H1 (cell line): ENCODE measurements around the gene CACNA1D. TPM values are rescaled to one million over a fixed set of nuclear protein-coding genes. Genes with fewer than 3 reads are reported as not detected.

Source experiments
- CTCF ChIA-PET: fragments of 300-600 bp; sonication (Branson Sonifier 250); formaldehyde crosslinking; loops from one replicate; lab custom pipeline; 2021; ENCODE audit not compliant: partially characterized antibody; lab: Charles Lee
- POLR2A ChIA-PET: fragments of 300-600 bp; sonication (Branson Sonifier 250); formaldehyde crosslinking; loops from one replicate; lab custom pipeline; 2021; ENCODE audit warnings: inconsistent platforms; ENCODE audit not compliant: partially characterized antibody; lab: Charles Lee
- DNase-seq, 2 experiments: peaks; one replicate each; pipeline versions ENCODE4 v3.0.0 to v3.0.0-alpha.2; 2010 to 2022; ENCODE audit warnings: low spot score in 2 of 2, low read depth in 1 of 2, mixed read lengths in 1 of 2
- FAIRE-seq: peaks from 2 replicates; lab custom pipeline; 2011; peaks lifted over from hg19 to GRCh38; lab: Jason Lieb, UNC
- H2AFZ ChIP-seq: 2 replicates; pipeline ENCODE4 v1.8.1; 2012; ENCODE audit warnings: low read length, inconsistent platforms
- H2AK5ac ChIP-seq: 2 replicates; pipeline ENCODE4 v1.6.1; 2013; ENCODE audit warnings: low read depth, low read length
- H2BK120ac ChIP-seq: replicated peaks from 2 replicates; pipeline ENCODE3; 2013; ENCODE audit warnings: low read depth, low read length, inconsistent platforms
- H2BK12ac ChIP-seq: 2 replicates; pipeline ENCODE4 v1.6.1; 2013; ENCODE audit warnings: low read depth, low read length
- H2BK15ac ChIP-seq: 2 replicates; pipeline ENCODE4 v1.6.1; 2013; ENCODE audit warnings: low read length
- H2BK20ac ChIP-seq: 2 replicates; pipeline ENCODE4 v1.6.1; 2013; ENCODE audit warnings: low read length
- H2BK5ac ChIP-seq: 2 replicates; pipeline ENCODE4 v1.6.1; 2013; ENCODE audit warnings: low read depth, low read length
- H3K14ac ChIP-seq: 2 replicates; pipeline ENCODE4 v1.6.1; 2013; ENCODE audit warnings: inconsistent platforms; ENCODE audit not compliant: insufficient read length
- H3K18ac ChIP-seq: 2 replicates; pipeline ENCODE4 v1.6.1; 2013; ENCODE audit warnings: low read length; ENCODE audit errors: extremely low read depth
- H3K23ac ChIP-seq: 2 replicates; pipeline ENCODE4 v1.6.1; 2013; ENCODE audit warnings: inconsistent platforms; ENCODE audit not compliant: insufficient read length
- H3K23me2 ChIP-seq: 2 replicates; pipeline ENCODE4 v1.6.1; 2013; ENCODE audit warnings: low read depth, low read length
- H3K27ac ChIP-seq: 2 replicates; pipeline ENCODE4 v1.6.1; 2011; ENCODE audit warnings: low read depth, low read length, inconsistent platforms
- H3K27me3 ChIP-seq, 4 experiments: replicated peaks in 1 of 4; 1 replicate in 1 of 4; 2 replicates in 3 of 4; pipeline versions ENCODE4 v1.6.1 to v1.8.1; 2011 to 2013; ENCODE audit warnings: low read length in 3 of 4, mild to moderate bottlenecking in 3 of 4, inconsistent platforms in 2 of 4, mixed read lengths in 2 of 4, moderate library complexity in 1 of 4; ENCODE audit not compliant: control insufficient read depth in 3 of 4, insufficient read depth in 3 of 4; ENCODE audit errors: extremely low read depth in 1 of 4
- H3K36me3 ChIP-seq, 4 experiments: 2 replicates each; pipeline versions ENCODE4 v1.6.1 to v1.8.1; 2011 to 2013; ENCODE audit warnings: mild to moderate bottlenecking in 4 of 4, low read length in 3 of 4, moderate library complexity in 2 of 4, control low read depth in 1 of 4, inconsistent platforms in 1 of 4; ENCODE audit not compliant: insufficient read depth in 4 of 4, control insufficient read depth in 2 of 4
- H3K4ac ChIP-seq: replicated peaks from 2 replicates; pipeline ENCODE3; 2013; ENCODE audit warnings: low read length, low read depth, mixed read lengths, inconsistent platforms; ENCODE audit not compliant: insufficient read length
- H3K4me1 ChIP-seq, 4 experiments: replicated peaks in 1 of 4; 1 replicate in 1 of 4; 2 replicates in 3 of 4; pipeline versions ENCODE4 v1.6.1 to v1.8.1; 2011 to 2013; ENCODE audit warnings: low read length in 3 of 4, inconsistent platforms in 2 of 4, mixed read lengths in 1 of 4; ENCODE audit not compliant: insufficient read depth in 4 of 4, control insufficient read depth in 3 of 4
- H3K4me2 ChIP-seq, 2 experiments: 2 replicates each; pipeline versions ENCODE4 v1.6.1 to v1.8.1; 2011 to 2013; ENCODE audit warnings: low read depth in 2 of 2, low read length in 2 of 2, control low read depth in 1 of 2, inconsistent platforms in 1 of 2, mild to moderate bottlenecking in 1 of 2; ENCODE audit not compliant: insufficient read depth in 1 of 2
- H3K4me3 ChIP-seq, 4 experiments: fragments of 200-600, 300-600 bp in 1 of 4; sonication (generic), shearing (Covaris generic), sonication (Bioruptor Twin) in 1 of 4; 2 replicates each; pipeline versions ENCODE4 v1.5.1 to v1.8.1; 2011 to 2016; ENCODE audit warnings: low read length in 4 of 4, low read depth in 3 of 4, control low read depth in 2 of 4, inconsistent platforms in 2 of 4, mild to moderate bottlenecking in 2 of 4, mixed read lengths in 1 of 4, moderate library complexity in 1 of 4; ENCODE audit not compliant: insufficient read depth in 2 of 4; ENCODE audit errors: extremely low read depth in 1 of 4
- H3K56ac ChIP-seq: replicated peaks from 2 replicates; pipeline ENCODE3; 2013; ENCODE audit warnings: low read depth, mild to moderate bottlenecking, mixed read lengths, low read length, inconsistent platforms; ENCODE audit not compliant: insufficient read length
- H3K79me1 ChIP-seq: 2 replicates; pipeline ENCODE4 v1.6.1; 2013; ENCODE audit warnings: low read depth, low read length, control low read depth
- H3K79me2 ChIP-seq, 2 experiments: 2 replicates each; pipeline versions ENCODE4 v1.6.1 to v1.8.1; 2012 to 2013; ENCODE audit warnings: low read length in 2 of 2, mild to moderate bottlenecking in 2 of 2, inconsistent platforms in 1 of 2; ENCODE audit not compliant: insufficient read depth in 2 of 2, control insufficient read depth in 1 of 2
- H3K9ac ChIP-seq, 4 experiments: replicated peaks in 1 of 4; 1 replicate in 1 of 4; 2 replicates in 3 of 4; pipeline versions ENCODE4 v1.6.1 to v1.8.1; 2011 to 2013; ENCODE audit warnings: low read depth in 3 of 4, low read length in 3 of 4, control low read depth in 2 of 4, mild to moderate bottlenecking in 2 of 4, moderate library complexity in 2 of 4, inconsistent platforms in 1 of 4; ENCODE audit errors: extremely low read depth in 1 of 4
- H3K9me3 ChIP-seq, 2 experiments: 2 replicates each; pipeline versions ENCODE4 v1.6.1 to v1.8.1; 2012 to 2013; ENCODE audit warnings: mild to moderate bottlenecking in 2 of 2, moderate library complexity in 2 of 2, control low read depth in 1 of 2, inconsistent platforms in 1 of 2, low read depth in 1 of 2, low read length in 1 of 2, mixed read lengths in 1 of 2; ENCODE audit not compliant: insufficient read depth in 2 of 2
- H4K20me1 ChIP-seq, 2 experiments: replicated peaks in 1 of 2; 2 replicates each; pipeline versions ENCODE3 to v1.8.1; 2011 to 2013; ENCODE audit warnings: inconsistent platforms in 2 of 2, low read length in 2 of 2, mild to moderate bottlenecking in 1 of 2; ENCODE audit not compliant: insufficient read depth in 2 of 2, control insufficient read depth in 1 of 2
- H4K5ac ChIP-seq: 2 replicates; pipeline ENCODE4 v1.6.1; 2013; ENCODE audit warnings: low read length, low read depth, mixed read lengths, inconsistent platforms; ENCODE audit not compliant: insufficient read length
- H4K8ac ChIP-seq: 2 replicates; pipeline ENCODE4 v1.8.0; 2013; ENCODE audit warnings: mild to moderate bottlenecking, moderate library complexity, low read length, inconsistent platforms; ENCODE audit not compliant: insufficient read depth; ENCODE audit errors: extremely low read depth
- H4K91ac ChIP-seq: replicated peaks from 2 replicates; pipeline ENCODE3; 2013; ENCODE audit warnings: low read length, mixed read lengths, inconsistent platforms; ENCODE audit not compliant: insufficient read length
- CEBPB ChIP-seq: IDR thresholded peaks from 2 replicates; pipeline ENCODE4 v1.6.1; 2012; ENCODE audit warnings: low read depth, low read length
- FOSL1 ChIP-seq: IDR thresholded peaks from 2 replicates; pipeline ENCODE4 v1.6.1; 2011; ENCODE audit warnings: mild to moderate bottlenecking, low read depth, low read length, moderate library complexity; ENCODE audit not compliant: insufficient read depth
- GTF2F1 ChIP-seq: IDR thresholded peaks from 2 replicates; pipeline ENCODE4 v1.6.1; 2012; ENCODE audit warnings: low read depth, low read length, improper control_type of control experiment, borderline replicate concordance
- KDM1A ChIP-seq: fragments of 200-600, 300-600 bp; sonication (generic); IDR thresholded peaks from 2 replicates; pipeline ENCODE4 v1.7.1; 2016; ENCODE audit warnings: mild to moderate bottlenecking, low read length, borderline replicate concordance
- POU5F1 ChIP-seq: IDR thresholded peaks from 2 replicates; pipeline ENCODE4 v1.6.1; 2011; ENCODE audit warnings: low read depth, mild to moderate bottlenecking, low read length, moderate library complexity
- RBBP5 ChIP-seq: IDR thresholded peaks from 2 replicates; pipeline ENCODE4 v1.7.1; 2012; ENCODE audit warnings: low read depth, mild to moderate bottlenecking, inconsistent platforms, low read length, moderate library complexity, borderline replicate concordance
- RXRA ChIP-seq: IDR thresholded peaks from 2 replicates; pipeline ENCODE4 v1.6.1; 2011; ENCODE audit warnings: low read depth, mild to moderate bottlenecking, low read length, moderate library complexity; ENCODE audit not compliant: insufficient read depth
- SIRT6 ChIP-seq: IDR thresholded peaks from one replicate; pipeline ENCODE4 v1.7.1; 2012; ENCODE audit warnings: low read length, inconsistent platforms
- SIX5 ChIP-seq: IDR thresholded peaks from 2 replicates; pipeline ENCODE4 v1.6.1; 2011; ENCODE audit warnings: mild to moderate bottlenecking, low read depth, low read length
- TBP ChIP-seq: IDR thresholded peaks from 2 replicates; pipeline ENCODE4 v1.6.1; 2011; ENCODE audit warnings: low read depth, low read length, improper control_type of control experiment
- TCF12 ChIP-seq: IDR thresholded peaks from 2 replicates; pipeline ENCODE4 v1.6.1; 2011; ENCODE audit warnings: low read depth, mild to moderate bottlenecking, low read length
- TEAD4 ChIP-seq: IDR thresholded peaks from 2 replicates; pipeline ENCODE4 v1.6.1; 2012; ENCODE audit warnings: low read depth, low read length, inconsistent platforms, mixed read lengths
- YY1 ChIP-seq: IDR thresholded peaks from 2 replicates; pipeline ENCODE4 v1.6.1; 2011; ENCODE audit warnings: low read depth, mild to moderate bottlenecking, low read length
- WGBS, 2 experiments: shearing (Covaris generic) in 1 of 2; methylation state at CpG; one replicate each; pipeline versions ENCODE4 v1.1.6 to v1.1.7; 2013 to 2015; ENCODE audit warnings: low lambda C conversion rate in 2 of 2, mixed read lengths in 2 of 2, inconsistent platforms in 1 of 2, low coverage in 1 of 2, missing lambda C conversion rate in 1 of 2; ENCODE audit not compliant: insufficient replicate concordance in 2 of 2, insufficient coverage in 1 of 2, insufficient read length in 1 of 2; ENCODE audit errors: extremely low coverage in 1 of 2, missing lambda C conversion rate in 1 of 2; 5-methylcytosine and 5-hydroxymethylcytosine counted together
- polyA plus RNA-seq, 7 experiments: library from polyadenylated mRNA; depleted of rRNA in 3 of 7; stranded (reverse) in 5 of 7; unstranded in 2 of 7; fragments of >200 nt in 5 of 7; fragments of 200-250 nt in 2 of 7; gene quantifications; 1 replicate in 5 of 7; 2 replicates in 1 of 7; 4 replicates in 1 of 7; pipeline versions ENCODE4 v1.2.1 to v1.2.3, GENCODE V29; 2011 to 2013; ENCODE audit warnings: missing spikeins in 2 of 7, mixed read lengths in 2 of 7
- total RNA-seq: library from RNA; stranded (reverse); fragmentation: NEBNext Ultra II Directional; extraction: Animal tissue kit (Norgen Biotek cat#: 25700); gene quantifications from 2 replicates; pipeline ENCODE4 v1.2.1, GENCODE V29; 2021

The CACNA1D gene
- total and polyA plus RNA-seq, 2 of the 8 experiments (the other 6 are each of a cell fraction or from before 2014, with no cell fraction given), result 2.0 to 2.9 TPM

- Histone ChIP-seq H2AFZ (no peak overlapping the region), H3K4me3 (no peak overlapping the region), H2BK120ac (no peak overlapping the region), H3K9ac (no peak overlapping the region), H2AK5ac (0 out of 2 replicates have a peak overlapping the region, but pooled peaks have one; percentile 70), H4K5ac (no peak overlapping the region), H4K91ac (no peak overlapping the region), H3K14ac (no peak overlapping the region), H3K23ac (no peak overlapping the region), H3K4me1 (peaks cover 0 to 7% (median 0%) of the 10 kb centered on the region in 4 experiments; a peak in 3 of 7 replicates), H3K4ac (no peak overlapping the region), H3K36me3 (no peaks in the 10 kb centered on the region), H2BK12ac (0 out of 2 replicates have a peak overlapping the region, but pooled peaks have one; percentile 9), H3K27me3 (no peaks in the 10 kb centered on the region; a peak in 1 of 7 replicates), H3K79me2 (no peaks in the 10 kb centered on the region), H2BK15ac (no peak overlapping the region), H3K18ac (no peak overlapping the region), H4K20me1 (no peaks in the 10 kb centered on the region), H4K8ac (no peak overlapping the region), H3K9me3 (no peaks in the 10 kb centered on the region), H3K23me2 (peaks cover 6% of the 10 kb centered on the region; the same call in 1 of the 2 replicates), H3K4me2 (no peak overlapping the region), H3K27ac (no peak overlapping the region), H2BK20ac (no peak overlapping the region), H2BK5ac (no peak overlapping the region; the same call in 1 of the 2 replicates), H3K79me1 (no peaks in the 10 kb centered on the region), H3K56ac (no peak overlapping the region)
- FAIRE-seq (no peak), DNase-seq (no peak)
- ChIA-PET POLR2A (interaction anchor here (0.6 kb wide), 1 partner anchor 326 kb away, joined by 3 read pairs; no protein-coding TSS in a partner anchor), CTCF (interaction anchor here (0.5 to 1.5 kb wide), 8 partner anchors 9 to 107 kb away, joined by 3 to 4 read pairs (median 3); no protein-coding TSS in a partner anchor)
- 82% methylated on average over 20 of the region's 20 CpGs; no CpG with 5 or more reads in 1 of the 2 experiments for WGBS, 2 experiments
- TF ChIP-seq FOSL1 (no peak), YY1 (no peak), GTF2F1 (no peak), TCF12 (no peak), TBP (no peak), KDM1A (no peak), SIX5 (no peak), RBBP5 (no peak), CEBPB (no peak), SIRT6 (no peak), TEAD4 (no peak), POU5F1 (no peak), RXRA (no peak)
These were observed 309.6 kb downstream of the CACNA1D start for GRCh38 chr3:53803816-53804695.
